ENCODE measurements around the gene LYSMD4.

Gene LYSMD4

GRCh38 chr15:99733268-99734039 is at the start of gene LYSMD4 (continued):
- no peak for TF ChIP-seq ZNF571 (tag by site-specific recombination; IDR thresholded peaks at IDR 0.05)
- TF ChIP-seq ZNF146 (tag by site-specific recombination; IDR thresholded peaks at IDR 0.05): no peak
- no peak for TF ChIP-seq GLI4 (tag by site-specific recombination; IDR thresholded peaks at IDR 0.05)
- TF ChIP-seq, protein P1, sequence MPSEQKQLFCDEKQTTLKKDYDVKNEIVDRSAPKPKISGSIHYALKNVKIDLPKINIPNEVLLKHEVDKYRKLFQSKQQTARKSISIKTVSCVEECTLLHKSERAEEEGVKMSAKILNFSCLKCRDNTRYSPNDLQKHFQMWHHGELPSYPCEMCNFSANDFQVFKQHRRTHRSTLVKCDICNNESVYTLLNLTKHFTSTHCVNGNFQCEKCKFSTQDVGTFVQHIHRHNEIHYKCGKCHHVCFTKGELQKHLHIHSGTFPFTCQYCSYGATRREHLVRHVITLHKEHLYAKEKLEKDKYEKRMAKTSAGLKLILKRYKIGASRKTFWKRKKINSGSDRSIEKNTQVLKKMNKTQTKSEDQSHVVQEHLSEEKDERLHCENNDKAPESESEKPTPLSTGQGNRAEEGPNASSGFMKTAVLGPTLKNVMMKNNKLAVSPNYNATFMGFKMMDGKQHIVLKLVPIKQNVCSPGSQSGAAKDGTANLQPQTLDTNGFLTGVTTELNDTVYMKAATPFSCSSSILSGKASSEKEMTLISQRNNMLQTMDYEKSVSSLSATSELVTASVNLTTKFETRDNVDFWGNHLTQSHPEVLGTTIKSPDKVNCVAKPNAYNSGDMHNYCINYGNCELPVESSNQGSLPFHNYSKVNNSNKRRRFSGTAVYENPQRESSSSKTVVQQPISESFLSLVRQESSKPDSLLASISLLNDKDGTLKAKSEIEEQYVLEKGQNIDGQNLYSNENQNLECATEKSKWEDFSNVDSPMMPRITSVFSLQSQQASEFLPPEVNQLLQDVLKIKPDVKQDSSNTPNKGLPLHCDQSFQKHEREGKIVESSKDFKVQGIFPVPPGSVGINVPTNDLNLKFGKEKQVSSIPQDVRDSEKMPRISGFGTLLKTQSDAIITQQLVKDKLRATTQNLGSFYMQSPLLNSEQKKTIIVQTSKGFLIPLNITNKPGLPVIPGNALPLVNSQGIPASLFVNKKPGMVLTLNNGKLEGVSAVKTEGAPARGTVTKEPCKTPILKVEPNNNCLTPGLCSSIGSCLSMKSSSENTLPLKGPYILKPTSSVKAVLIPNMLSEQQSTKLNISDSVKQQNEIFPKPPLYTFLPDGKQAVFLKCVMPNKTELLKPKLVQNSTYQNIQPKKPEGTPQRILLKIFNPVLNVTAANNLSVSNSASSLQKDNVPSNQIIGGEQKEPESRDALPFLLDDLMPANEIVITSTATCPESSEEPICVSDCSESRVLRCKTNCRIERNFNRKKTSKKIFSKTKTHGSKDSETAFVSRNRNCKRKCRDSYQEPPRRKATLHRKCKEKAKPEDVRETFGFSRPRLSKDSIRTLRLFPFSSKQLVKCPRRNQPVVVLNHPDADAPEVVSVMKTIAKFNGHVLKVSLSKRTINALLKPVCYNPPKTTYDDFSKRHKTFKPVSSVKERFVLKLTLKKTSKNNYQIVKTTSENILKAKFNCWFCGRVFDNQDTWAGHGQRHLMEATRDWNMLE (tag by site-specific recombination; conservative IDR thresholded peaks at IDR 0.05; ENCODE audit: low read depth): no peak
- TF ChIP-seq PATZ1 (tag by site-specific recombination; IDR thresholded peaks at IDR 0.05): 0 out of 2 replicates have a peak, but pooled peaks have one; percentile 9
- no peak for TF ChIP-seq KLF17 (tag by site-specific recombination; IDR thresholded peaks at IDR 0.05)
- no peak for TF ChIP-seq ZNF76 (tag by site-specific recombination; IDR thresholded peaks at IDR 0.05; ENCODE audit: borderline replicate concordance, low read depth)
- TF ChIP-seq ZNF645 (tag by site-specific recombination; IDR thresholded peaks at IDR 0.05): no peak
- no peak for TF ChIP-seq MEIS1 (CRISPR knock-in tag; IDR thresholded peaks at IDR 0.05; ENCODE audit: borderline replicate concordance)
- peak; percentile 20; the same call in 1 of the 2 replicates for TF ChIP-seq ZIC2 (tag by site-specific recombination; IDR thresholded peaks at IDR 0.05)
- TF ChIP-seq ZNF398 (tag by site-specific recombination; IDR thresholded peaks at IDR 0.05): no peak
- TF ChIP-seq KLF9 (tag by site-specific recombination; IDR thresholded peaks at IDR 0.05; ENCODE audit: low read depth): 0 out of 2 replicates have a peak, but pooled peaks have one; percentile 11
- TF ChIP-seq, protein P2, sequence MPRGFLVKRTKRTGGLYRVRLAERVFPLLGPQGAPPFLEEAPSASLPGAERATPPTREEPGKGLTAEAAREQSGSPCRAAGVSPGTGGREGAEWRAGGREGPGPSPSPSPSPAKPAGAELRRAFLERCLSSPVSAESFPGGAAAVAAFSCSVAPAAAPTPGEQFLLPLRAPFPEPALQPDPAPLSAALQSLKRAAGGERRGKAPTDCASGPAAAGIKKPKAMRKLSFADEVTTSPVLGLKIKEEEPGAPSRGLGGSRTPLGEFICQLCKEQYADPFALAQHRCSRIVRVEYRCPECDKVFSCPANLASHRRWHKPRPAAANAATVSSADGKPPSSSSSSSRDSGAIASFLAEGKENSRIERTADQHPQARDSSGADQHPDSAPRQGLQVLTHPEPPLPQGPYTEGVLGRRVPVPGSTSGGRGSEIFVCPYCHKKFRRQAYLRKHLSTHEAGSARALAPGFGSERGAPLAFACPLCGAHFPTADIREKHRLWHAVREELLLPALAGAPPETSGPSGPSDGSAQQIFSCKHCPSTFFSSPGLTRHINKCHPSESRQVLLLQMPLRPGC (tag by site-specific recombination; IDR thresholded peaks at IDR 0.05): no peak
- TF ChIP-seq ZFP37 (tag by site-specific recombination; IDR thresholded peaks at IDR 0.05): no peak
- TF ChIP-seq SP3 (tag by site-specific recombination; IDR thresholded peaks at IDR 0.05): peak; percentile 85
- no peak for TF ChIP-seq ZNF214 (tag by site-specific recombination; IDR thresholded peaks at IDR 0.05; ENCODE audit: borderline replicate concordance)
- TF ChIP-seq ZNF202 (tag by site-specific recombination; IDR thresholded peaks at IDR 0.05; ENCODE audit: borderline replicate concordance): no peak
- no peak for TF ChIP-seq RBAK (tag by site-specific recombination; IDR thresholded peaks at IDR 0.05)
- TF ChIP-seq ZBTB48 (tag by site-specific recombination; IDR thresholded peaks at IDR 0.05): peak; percentile 55; the same call in 1 of the 2 replicates
- no peak for TF ChIP-seq ZFP3 (tag by site-specific recombination; IDR thresholded peaks at IDR 0.05; ENCODE audit: low read depth)
- TF ChIP-seq ZBTB7A (tag by site-specific recombination; IDR thresholded peaks at IDR 0.05; ENCODE audit: low read depth): no peak
- no peak for TF ChIP-seq KLF16 (tag by site-specific recombination; IDR thresholded peaks at IDR 0.05)
- peak; percentile 37; the same call in 1 of the 2 replicates for TF ChIP-seq ZNF600 (tag by site-specific recombination; IDR thresholded peaks at IDR 0.05)
- no peak for TF ChIP-seq ZNF174 (tag by site-specific recombination; IDR thresholded peaks at IDR 0.05)
- peak; percentile 21; the same call in 1 of the 2 replicates for TF ChIP-seq ZFP69B (tag by site-specific recombination; IDR thresholded peaks at IDR 0.05)
- TF ChIP-seq ZNF302 (tag by site-specific recombination; IDR thresholded peaks at IDR 0.05; ENCODE audit: low read depth): no peak

All from HEK293 (cell line).